Metanephros (tissue), 1 donor: ENCODE results near the gene CENPF. TPM values are rescaled to one million over a fixed set of nuclear protein-coding genes. Genes with fewer than 3 reads are reported as not detected.

Source experiments
- total RNA-seq: library from RNA; depleted of rRNA; stranded (reverse); fragments of >200 nt; gene quantifications from one replicate; pipeline ENCODE4 v1.2.3, GENCODE V29; 2014

CENPF gene, protein sequence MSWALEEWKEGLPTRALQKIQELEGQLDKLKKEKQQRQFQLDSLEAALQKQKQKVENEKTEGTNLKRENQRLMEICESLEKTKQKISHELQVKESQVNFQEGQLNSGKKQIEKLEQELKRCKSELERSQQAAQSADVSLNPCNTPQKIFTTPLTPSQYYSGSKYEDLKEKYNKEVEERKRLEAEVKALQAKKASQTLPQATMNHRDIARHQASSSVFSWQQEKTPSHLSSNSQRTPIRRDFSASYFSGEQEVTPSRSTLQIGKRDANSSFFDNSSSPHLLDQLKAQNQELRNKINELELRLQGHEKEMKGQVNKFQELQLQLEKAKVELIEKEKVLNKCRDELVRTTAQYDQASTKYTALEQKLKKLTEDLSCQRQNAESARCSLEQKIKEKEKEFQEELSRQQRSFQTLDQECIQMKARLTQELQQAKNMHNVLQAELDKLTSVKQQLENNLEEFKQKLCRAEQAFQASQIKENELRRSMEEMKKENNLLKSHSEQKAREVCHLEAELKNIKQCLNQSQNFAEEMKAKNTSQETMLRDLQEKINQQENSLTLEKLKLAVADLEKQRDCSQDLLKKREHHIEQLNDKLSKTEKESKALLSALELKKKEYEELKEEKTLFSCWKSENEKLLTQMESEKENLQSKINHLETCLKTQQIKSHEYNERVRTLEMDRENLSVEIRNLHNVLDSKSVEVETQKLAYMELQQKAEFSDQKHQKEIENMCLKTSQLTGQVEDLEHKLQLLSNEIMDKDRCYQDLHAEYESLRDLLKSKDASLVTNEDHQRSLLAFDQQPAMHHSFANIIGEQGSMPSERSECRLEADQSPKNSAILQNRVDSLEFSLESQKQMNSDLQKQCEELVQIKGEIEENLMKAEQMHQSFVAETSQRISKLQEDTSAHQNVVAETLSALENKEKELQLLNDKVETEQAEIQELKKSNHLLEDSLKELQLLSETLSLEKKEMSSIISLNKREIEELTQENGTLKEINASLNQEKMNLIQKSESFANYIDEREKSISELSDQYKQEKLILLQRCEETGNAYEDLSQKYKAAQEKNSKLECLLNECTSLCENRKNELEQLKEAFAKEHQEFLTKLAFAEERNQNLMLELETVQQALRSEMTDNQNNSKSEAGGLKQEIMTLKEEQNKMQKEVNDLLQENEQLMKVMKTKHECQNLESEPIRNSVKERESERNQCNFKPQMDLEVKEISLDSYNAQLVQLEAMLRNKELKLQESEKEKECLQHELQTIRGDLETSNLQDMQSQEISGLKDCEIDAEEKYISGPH (N-terminal part only)
- total RNA-seq = 17.6 TPM

DNA sequence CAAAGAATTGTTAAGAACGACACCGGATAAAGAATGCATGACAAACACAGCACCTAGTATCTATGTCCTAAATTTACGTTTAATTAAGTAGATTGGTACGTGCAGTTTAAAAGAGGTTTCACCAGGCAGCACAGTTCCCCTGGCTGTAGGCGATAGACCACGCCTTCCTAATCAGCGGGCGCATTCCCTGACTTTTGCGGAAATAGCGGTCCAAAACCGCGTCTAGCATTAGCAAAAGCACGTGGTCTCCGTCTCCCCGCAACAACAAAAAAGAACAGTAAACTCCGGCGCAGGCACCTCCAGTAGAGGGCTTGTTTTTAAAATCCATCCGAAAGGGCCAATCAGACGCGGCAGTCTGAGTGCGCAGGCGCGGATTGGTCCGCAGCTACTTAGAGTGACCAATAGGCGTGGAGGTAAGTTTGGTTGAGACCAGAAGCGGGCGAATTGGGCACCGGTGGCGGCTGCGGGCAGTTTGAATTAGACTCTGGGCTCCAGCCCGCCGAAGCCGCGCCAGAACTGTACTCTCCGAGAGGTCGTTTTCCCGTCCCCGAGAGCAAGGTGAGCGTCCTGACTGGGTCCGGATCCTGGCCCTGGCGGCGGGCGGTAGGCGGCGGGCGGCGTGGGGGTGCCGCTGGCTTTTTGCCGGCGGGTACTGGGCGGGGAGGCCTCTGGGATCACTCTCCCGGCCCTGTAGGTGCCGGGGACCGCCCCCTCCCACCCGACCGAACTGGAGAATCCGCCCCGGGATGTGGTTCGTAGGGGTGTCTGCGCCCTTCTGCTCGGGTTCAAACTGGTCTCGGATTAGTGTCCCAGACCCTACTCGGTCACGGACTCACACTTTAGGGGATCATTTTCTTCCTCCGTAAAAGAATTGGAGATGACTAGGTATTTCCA is at the start of gene CENPF:
TSS of gene CENPF (plus strand) at position 432 of the 894 bp plus-strand sequence. CDS start 10,560 bp downstream, outside the sequence.

Other genes starting within 250 kb of the CENPF start
- gene PTPN14, start 51.6 kb upstream of the CENPF start, total RNA-seq = 50.6 TPM